ENCODE data around the gene FOXD2. TPM values are rescaled to one million over a fixed set of nuclear protein-coding genes. Genes with fewer than 3 reads are reported as not detected.

FOXD2 gene
- not detected for polyA plus RNA-seq (2013, experiment 1 of 2)
- polyA plus RNA-seq (2013, experiment 2 of 2), result not detected

GRCh38 chr1:47437447-47438164, at the start of gene FOXD2:
Gene FOXD2 (plus strand): TSS chr1:47438044. CDS start chr1:47438136, 92 bp downstream.
- under 1% methylated on average over 53 of the region's 80 CpGs for WGBS
- Histone ChIP-seq H2BK120ac (ENCODE audit: low read depth, low read length) (no peak within 1 kb of the TSS), H3K4me1 (ENCODE audit: control insufficient read depth, insufficient read depth, low read depth, low read length) (peaks cover 35% of the 10 kb centered on the region), H3K9ac (ENCODE audit: low read length) (peak within 1 kb of the TSS; percentile 67), H3K79me1 (replicated peaks; ENCODE audit: low read length, poor library complexity, severe bottlenecking) (no peaks in the 10 kb centered on the region), H3K23ac (ENCODE audit: low read length in 2 of 2) (peak within 1 kb of the TSS in 1 of 2 experiments; percentile 84), H3K4me3 (ENCODE audit: insufficient read depth in 1 of 2, low read depth in 1 of 2, low read length in 2 of 2) (peak within 1 kb of the TSS; percentile 68 to 77), H3K9me3 (ENCODE audit: control insufficient read depth, low read length) (no peaks in the 10 kb centered on the region), H2BK12ac (ENCODE audit: low read length in 2 of 2) (peak within 1 kb of the TSS in 1 of 2 experiments; percentile 71), H2BK15ac (ENCODE audit: low read depth, poor library complexity, severe bottlenecking) (peak within 1 kb of the TSS; percentile 55), H3K36me3 (ENCODE audit: control insufficient read depth in 1 of 2, insufficient read depth in 2 of 2, low read depth in 1 of 2, low read length in 2 of 2) (no peaks in the 10 kb centered on the region), H3K27me3 (ENCODE audit: control insufficient read depth in 1 of 2, insufficient read depth in 1 of 2, low read length in 2 of 2) (peaks cover 78 to 87% of the 10 kb centered on the region in 2 experiments), H3K18ac (ENCODE audit: low read depth in 1 of 2, low read length in 2 of 2) (peak within 1 kb of the TSS; percentile 52 to 72), H2AFZ (ENCODE audit: low read depth, low read length) (peak within 1 kb of the TSS; percentile 70), H2AK5ac (ENCODE audit: low read length, severe bottlenecking) (no peak within 1 kb of the TSS), H3K27ac (ENCODE audit: low read length, poor library complexity, severe bottlenecking) (no peak within 1 kb of the TSS), H3K4me2 (ENCODE audit: low read length, poor library complexity, severe bottlenecking) (peak within 1 kb of the TSS; percentile 90), H3K14ac (ENCODE audit: low read length in 2 of 2) (peak within 1 kb of the TSS in 1 of 2 experiments; percentile 66), H2BK5ac (ENCODE audit: low read depth, low read length, poor library complexity, severe bottlenecking) (no peak within 1 kb of the TSS), H4K8ac (ENCODE audit: low read length) (peak within 1 kb of the TSS; percentile 86), H3K4ac (ENCODE audit: low read depth in 1 of 2, low read length in 2 of 2) (no peak within 1 kb of the TSS), H4K91ac (ENCODE audit: low read length) (peak within 1 kb of the TSS; percentile 77)
- DNase-seq, result peak; percentile 74

DNA sequence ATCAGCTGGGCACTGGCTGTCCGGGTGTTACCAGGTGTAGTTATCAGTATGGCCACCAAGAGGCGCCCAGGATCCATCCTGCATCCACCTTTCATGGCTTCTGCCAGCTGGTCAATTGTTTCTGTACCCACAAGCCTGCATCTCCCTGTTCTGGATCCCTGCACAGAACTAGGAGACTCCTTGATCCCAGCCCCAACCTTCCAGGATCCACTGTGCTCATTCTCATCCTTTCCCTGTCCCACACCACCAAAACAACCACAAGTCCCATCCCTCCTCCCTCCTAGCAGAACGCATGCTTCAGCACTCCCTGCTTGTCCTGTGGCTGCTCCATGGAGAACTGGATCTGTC, 49.0 kb upstream of the FOXD2 start:
- Histone ChIP-seq H2BK120ac (ENCODE audit: low read depth, low read length) (no peak overlapping the region), H2BK12ac (ENCODE audit: low read length in 2 of 2) (no peak overlapping the region), H4K91ac (ENCODE audit: low read length) (no peak overlapping the region), H3K4me2 (ENCODE audit: low read length, poor library complexity, severe bottlenecking) (no peak overlapping the region), H3K9me3 (ENCODE audit: control insufficient read depth, low read length) (no peaks in the 10 kb centered on the region), H3K27me3 (ENCODE audit: control insufficient read depth in 1 of 2, insufficient read depth in 1 of 2, low read length in 2 of 2) (peaks cover 0 to 8% of the 10 kb centered on the region in 2 experiments), H3K4me3 (ENCODE audit: insufficient read depth in 1 of 2, low read depth in 1 of 2, low read length in 2 of 2) (no peak overlapping the region), H2BK15ac (ENCODE audit: low read depth, poor library complexity, severe bottlenecking) (no peak overlapping the region), H2BK5ac (ENCODE audit: low read depth, low read length, poor library complexity, severe bottlenecking) (no peak overlapping the region), H3K9ac (ENCODE audit: low read length) (no peak overlapping the region), H3K4me1 (ENCODE audit: control insufficient read depth, insufficient read depth, low read depth, low read length) (no peaks in the 10 kb centered on the region), H3K14ac (ENCODE audit: low read length in 2 of 2) (no peak overlapping the region), H3K36me3 (ENCODE audit: control insufficient read depth in 1 of 2, insufficient read depth in 2 of 2, low read depth in 1 of 2, low read length in 2 of 2) (peaks cover 0 to 3% of the 10 kb centered on the region in 2 experiments), H4K8ac (ENCODE audit: low read length) (no peak overlapping the region), H3K23ac (ENCODE audit: low read length in 2 of 2) (no peak overlapping the region), H2AFZ (ENCODE audit: low read depth, low read length) (no peak overlapping the region), H3K79me1 (replicated peaks; ENCODE audit: low read length, poor library complexity, severe bottlenecking) (no peaks in the 10 kb centered on the region), H2AK5ac (ENCODE audit: low read length, severe bottlenecking) (no peak overlapping the region), H3K27ac (ENCODE audit: low read length, poor library complexity, severe bottlenecking) (no peak overlapping the region), H3K18ac (ENCODE audit: low read depth in 1 of 2, low read length in 2 of 2) (no peak overlapping the region), H3K4ac (ENCODE audit: low read depth in 1 of 2, low read length in 2 of 2) (no peak overlapping the region)
- 32% methylated on average over 3 of the region's 3 CpGs for WGBS
- DNase-seq, result peak; percentile 51

DNA sequence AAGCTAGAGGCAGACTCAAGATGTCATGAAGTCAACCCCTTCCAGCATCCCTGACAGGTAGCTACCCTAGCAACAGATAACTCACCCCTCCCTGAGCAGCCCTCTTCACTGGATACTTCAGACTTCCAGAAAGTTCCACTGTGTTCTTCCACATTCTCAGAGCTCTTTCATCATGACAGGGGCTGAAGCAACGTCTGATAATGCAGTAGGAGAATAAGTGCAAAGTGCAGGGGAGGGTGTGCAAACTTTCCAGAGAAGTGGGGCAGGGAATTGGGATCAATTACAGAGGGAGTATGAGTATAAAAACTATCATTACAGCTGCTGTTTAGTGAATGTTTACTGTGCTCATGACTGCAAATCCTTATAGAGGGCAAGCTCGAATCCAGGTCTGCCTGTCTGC, 48.1 kb upstream of the FOXD2 start:
- Histone ChIP-seq H3K9ac (ENCODE audit: low read length) (no peak overlapping the region), H3K14ac (ENCODE audit: low read length in 2 of 2) (no peak overlapping the region), H3K23ac (ENCODE audit: low read length in 2 of 2) (no peak overlapping the region), H3K4me1 (ENCODE audit: control insufficient read depth, insufficient read depth, low read depth, low read length) (no peaks in the 10 kb centered on the region), H3K27ac (ENCODE audit: low read length, poor library complexity, severe bottlenecking) (no peak overlapping the region), H2BK15ac (ENCODE audit: low read depth, poor library complexity, severe bottlenecking) (no peak overlapping the region), H3K4me3 (ENCODE audit: insufficient read depth in 1 of 2, low read depth in 1 of 2, low read length in 2 of 2) (no peak overlapping the region), H3K36me3 (ENCODE audit: control insufficient read depth in 1 of 2, insufficient read depth in 2 of 2, low read depth in 1 of 2, low read length in 2 of 2) (peaks cover 0 to 3% of the 10 kb centered on the region in 2 experiments), H2BK5ac (ENCODE audit: low read depth, low read length, poor library complexity, severe bottlenecking) (no peak overlapping the region), H3K4ac (ENCODE audit: low read depth in 1 of 2, low read length in 2 of 2) (no peak overlapping the region), H3K9me3 (ENCODE audit: control insufficient read depth, low read length) (no peaks in the 10 kb centered on the region), H2BK12ac (ENCODE audit: low read length in 2 of 2) (no peak overlapping the region), H3K79me1 (replicated peaks; ENCODE audit: low read length, poor library complexity, severe bottlenecking) (no peaks in the 10 kb centered on the region), H4K91ac (ENCODE audit: low read length) (no peak overlapping the region), H2AFZ (ENCODE audit: low read depth, low read length) (no peak overlapping the region), H3K4me2 (ENCODE audit: low read length, poor library complexity, severe bottlenecking) (no peak overlapping the region), H3K27me3 (ENCODE audit: control insufficient read depth in 1 of 2, insufficient read depth in 1 of 2, low read length in 2 of 2) (peaks cover 4 to 8% of the 10 kb centered on the region in 2 experiments), H2BK120ac (ENCODE audit: low read depth, low read length) (no peak overlapping the region), H4K8ac (ENCODE audit: low read length) (no peak overlapping the region), H3K18ac (ENCODE audit: low read depth in 1 of 2, low read length in 2 of 2) (no peak overlapping the region), H2AK5ac (ENCODE audit: low read length, severe bottlenecking) (no peak overlapping the region)
- WGBS, result 69% methylated on average over 2 of the region's 2 CpGs
- DNase-seq, result no peak

DNA sequence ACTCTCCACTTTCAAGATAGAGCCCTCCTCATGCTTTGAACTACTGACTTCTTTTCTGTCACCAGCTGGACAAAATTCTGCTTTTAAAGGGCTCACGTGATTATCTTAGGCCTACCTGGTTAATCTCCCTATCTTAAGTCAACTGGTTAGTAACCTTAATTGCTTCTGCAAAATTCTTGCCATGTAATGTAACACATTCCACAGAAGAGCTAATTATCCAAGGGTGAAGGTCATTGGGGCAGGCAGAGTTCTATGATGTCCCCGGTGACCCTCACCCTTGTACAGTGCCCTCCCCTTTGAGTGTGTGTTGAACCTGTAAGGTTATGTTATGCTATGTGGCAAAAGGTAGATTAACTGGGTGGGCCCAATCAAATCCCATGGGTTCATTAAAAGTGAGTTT, 47.0 kb upstream of the FOXD2 start:
- H3K9me3 ChIP-seq (ENCODE audit: control insufficient read depth, low read length), result no peaks in the 10 kb centered on the region
- no peak overlapping the region for H3K4me3 ChIP-seq (ENCODE audit: insufficient read depth in 1 of 2, low read depth in 1 of 2, low read length in 2 of 2)
- H4K8ac ChIP-seq (ENCODE audit: low read length), result no peak overlapping the region
- no peak overlapping the region for H3K23ac ChIP-seq (ENCODE audit: low read length in 2 of 2)
- no peak overlapping the region for H2BK120ac ChIP-seq (ENCODE audit: low read depth, low read length)
- no peak overlapping the region for H2BK5ac ChIP-seq (ENCODE audit: low read depth, low read length, poor library complexity, severe bottlenecking)
- no peak overlapping the region for H2AFZ ChIP-seq (ENCODE audit: low read depth, low read length)
- no peak overlapping the region for H3K4me2 ChIP-seq (ENCODE audit: low read length, poor library complexity, severe bottlenecking)
- H2BK15ac ChIP-seq (ENCODE audit: low read depth, poor library complexity, severe bottlenecking), result no peak overlapping the region
- DNase-seq, result no peak
- WGBS, result 90% methylated on average over 2 of the region's 2 CpGs
- H3K18ac ChIP-seq (ENCODE audit: low read depth in 1 of 2, low read length in 2 of 2), result no peak overlapping the region
- H4K91ac ChIP-seq (ENCODE audit: low read length), result no peak overlapping the region
- no peak overlapping the region for H3K27ac ChIP-seq (ENCODE audit: low read length, poor library complexity, severe bottlenecking)
- no peak overlapping the region for H2BK12ac ChIP-seq (ENCODE audit: low read length in 2 of 2)
- H3K4me1 ChIP-seq (ENCODE audit: control insufficient read depth, insufficient read depth, low read depth, low read length), result no peaks in the 10 kb centered on the region
- no peak overlapping the region for H3K9ac ChIP-seq (ENCODE audit: low read length)
- no peaks in the 10 kb centered on the region for H3K36me3 ChIP-seq (ENCODE audit: control insufficient read depth in 1 of 2, insufficient read depth in 2 of 2, low read depth in 1 of 2, low read length in 2 of 2)
- no peak overlapping the region for H3K4ac ChIP-seq (ENCODE audit: low read depth in 1 of 2, low read length in 2 of 2)
- H3K79me1 ChIP-seq (replicated peaks; ENCODE audit: low read length, poor library complexity, severe bottlenecking), result no peaks in the 10 kb centered on the region
- peaks cover 5 to 12% of the 10 kb centered on the region in 2 experiments for H3K27me3 ChIP-seq (ENCODE audit: control insufficient read depth in 1 of 2, insufficient read depth in 1 of 2, low read length in 2 of 2)
- no peak overlapping the region for H2AK5ac ChIP-seq (ENCODE audit: low read length, severe bottlenecking)
- H3K14ac ChIP-seq (ENCODE audit: low read length in 2 of 2), result no peak overlapping the region
